Neural cell (in vitro differentiated cells): ENCODE data around the gene ARHGEF7. TPM values are rescaled to one million over a fixed set of nuclear protein-coding genes. Genes with fewer than 3 reads are reported as not detected.

Source experiments
- H2AFZ ChIP-seq: fragments of 200-600, 300-800 bp; sonication (generic), shearing (Covaris generic); 2 replicates; pipeline ENCODE4 v1.6.0; 2014; ENCODE audit warnings: low read depth, mild to moderate bottlenecking, antibody characterized with exemption, low read length, moderate library complexity
- H3F3A ChIP-seq: fragments of 200-600 bp; shearing (Covaris generic); 2 replicates; pipeline ENCODE4 v1.6.1; 2016; ENCODE audit warnings: mild to moderate bottlenecking, moderate library complexity, mixed read lengths, antibody characterized with exemption, low read length; ENCODE audit not compliant: insufficient read depth, poor library complexity, severe bottlenecking
- H3K27ac ChIP-seq: fragments of 200-600, 300-800 bp; sonication (generic), shearing (Covaris generic); 2 replicates; pipeline ENCODE4 v1.5.1; 2014; ENCODE audit warnings: mild to moderate bottlenecking, low read length, moderate library complexity
- H3K27me3 ChIP-seq: fragments of 300-800, 200-600 bp; sonication (generic), shearing (Covaris generic); 2 replicates; pipeline ENCODE4 v1.6.0; 2014; ENCODE audit warnings: mild to moderate bottlenecking, low read depth, low read length, moderate library complexity; ENCODE audit not compliant: insufficient read depth
- H3K36me3 ChIP-seq: fragments of 300-800, 200-600 bp; sonication (generic), shearing (Covaris generic); 2 replicates; pipeline ENCODE4 v1.5.1; 2014; ENCODE audit warnings: mild to moderate bottlenecking, antibody characterized with exemption, low read length, moderate library complexity; ENCODE audit not compliant: insufficient read depth
- H3K4me2 ChIP-seq: fragments of 300-800, 200-600 bp; sonication (generic), shearing (Covaris generic); 2 replicates; pipeline ENCODE4 v1.6.0; 2014; ENCODE audit warnings: mild to moderate bottlenecking, low read length
- H3K4me3 ChIP-seq: fragments of 300-800, 200-600 bp; sonication (generic), shearing (Covaris generic); 2 replicates; pipeline ENCODE4 v1.5.1; 2014; ENCODE audit warnings: mild to moderate bottlenecking, low read length, moderate library complexity
- H3K79me2 ChIP-seq: fragments of 200-600 bp; shearing (Covaris generic); replicated peaks from 2 replicates; pipeline ENCODE4 v1.6.0; 2014; ENCODE audit warnings: mild to moderate bottlenecking, low read length, moderate library complexity; ENCODE audit not compliant: insufficient read depth
- H3K9ac ChIP-seq: fragments of 300-800, 200-600 bp; sonication (generic), shearing (Covaris generic); 2 replicates; pipeline ENCODE4 v1.6.1; 2016; ENCODE audit warnings: mild to moderate bottlenecking, low read length, mixed read lengths
- H3K9me2 ChIP-seq: fragments of 200-600 bp; shearing (Covaris generic); 2 replicates; pipeline ENCODE4 v1.6.1; 2016; ENCODE audit warnings: mild to moderate bottlenecking, low read length, mixed read lengths; ENCODE audit not compliant: insufficient read depth
- H3K9me3 ChIP-seq: fragments of 200-600, 300-800 bp; sonication (generic), shearing (Covaris generic); 2 replicates; pipeline ENCODE4 v1.6.1; 2016; ENCODE audit warnings: mild to moderate bottlenecking, mixed run types, low read length, moderate library complexity, mixed read lengths
- H4K20me1 ChIP-seq: fragments of 200-600 bp; shearing (Covaris generic); 2 replicates; pipeline ENCODE4 v1.6.1; 2016; ENCODE audit warnings: mild to moderate bottlenecking, mixed run types; ENCODE audit not compliant: insufficient read depth
- EP300 ChIP-seq: fragments of 450-650 bp; conservative IDR thresholded peaks from 2 replicates; pipeline ENCODE4 v1.6.1; 2014; ENCODE audit warnings: antibody characterized with exemption, mild to moderate bottlenecking, moderate library complexity; ENCODE audit not compliant: poor library complexity, severe bottlenecking
- EZH2 ChIP-seq: fragments of 200-600, 300-800 bp; shearing (Covaris generic), sonication (generic); IDR thresholded peaks from 2 replicates; pipeline ENCODE4 v1.6.1; 2014; ENCODE audit warnings: antibody characterized with exemption, low read length, borderline replicate concordance, mild to moderate bottlenecking; ENCODE audit not compliant: insufficient read depth, poor library complexity, severe bottlenecking
- MXI1 ChIP-seq: fragments of 450-650 bp; conservative IDR thresholded peaks from 2 replicates; pipeline ENCODE4 v1.6.1; 2014; ENCODE audit warnings: antibody characterized with exemption, mild to moderate bottlenecking; ENCODE audit not compliant: poor library complexity, severe bottlenecking
- POLR2AphosphoS5 ChIP-seq: IDR thresholded peaks from 2 replicates; pipeline ENCODE4 v1.6.1; 2012
- RAD21 ChIP-seq: fragments of 450-650 bp; conservative IDR thresholded peaks from 2 replicates; pipeline ENCODE4 v1.6.1; 2014; ENCODE audit warnings: antibody characterized with exemption, mild to moderate bottlenecking, moderate library complexity
- SMC3 ChIP-seq: fragments of 450-650 bp; conservative IDR thresholded peaks from 2 replicates; pipeline ENCODE4 v1.6.1; 2014; ENCODE audit warnings: antibody characterized with exemption, mild to moderate bottlenecking, moderate library complexity; ENCODE audit not compliant: poor library complexity
- TAF1 ChIP-seq: IDR thresholded peaks from 2 replicates; pipeline ENCODE4 v1.6.1; 2012; ENCODE audit warnings: low read depth
- polyA plus RNA-seq: library from polyadenylated mRNA; depleted of rRNA; stranded (reverse); fragments of >200 nt; gene quantifications from 2 replicates; pipeline ENCODE4 v1.2.3, GENCODE V29; 2014
- TF ChIP-seq, protein P1 (sequence below): IDR thresholded peaks from 2 replicates; pipeline ENCODE4 v1.6.1; 2012; ENCODE audit warnings: borderline replicate concordance
- TF ChIP-seq, protein P2 (sequence below): fragments of 450-650 bp; IDR thresholded peaks from 2 replicates; pipeline ENCODE4 v1.5.1; 2014; ENCODE audit warnings: antibody characterized with exemption, mild to moderate bottlenecking, moderate library complexity; ENCODE audit not compliant: poor library complexity, severe bottlenecking

The ARHGEF7 gene
- polyA plus RNA-seq, 1 donor from 2014 or later: 155 TPM

DNA sequence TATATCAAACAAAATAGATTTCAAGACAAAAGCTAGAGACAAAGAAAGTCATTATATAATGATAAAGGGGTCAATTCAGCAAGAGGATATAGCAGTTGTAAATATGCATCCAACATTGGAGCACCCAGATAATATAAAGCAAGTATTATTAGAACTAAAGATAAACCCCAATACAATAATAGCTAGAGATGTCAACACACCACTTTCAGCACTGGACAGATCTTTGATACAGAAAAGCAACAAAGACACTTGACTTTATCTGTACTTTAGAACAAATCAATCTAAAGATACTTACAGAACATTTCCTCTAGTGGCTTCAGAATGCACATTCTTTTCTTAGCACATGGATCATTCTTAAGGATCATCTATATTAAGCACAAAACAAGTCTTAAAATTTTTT, 146.2 kb downstream of the ARHGEF7 start:
- Histone ChIP-seq H3F3A (no peaks in the 10 kb centered on the region), H3K9ac (no peak overlapping the region), H3K27me3 (no peaks in the 10 kb centered on the region), H3K36me3 (peaks cover 21% of the 10 kb centered on the region), H3K9me2 (no peaks in the 10 kb centered on the region), H3K27ac (no peak overlapping the region), H3K4me3 (no peak overlapping the region), H3K4me2 (no peak overlapping the region), H3K79me2 (peaks cover 4% of the 10 kb centered on the region), H4K20me1 (no peaks in the 10 kb centered on the region), H3K9me3 (peaks cover 6% of the 10 kb centered on the region), H2AFZ (no peak overlapping the region)
- TF ChIP-seq POLR2AphosphoS5: no peak
- no peak for TF ChIP-seq EP300
- TF ChIP-seq, protein P1, sequence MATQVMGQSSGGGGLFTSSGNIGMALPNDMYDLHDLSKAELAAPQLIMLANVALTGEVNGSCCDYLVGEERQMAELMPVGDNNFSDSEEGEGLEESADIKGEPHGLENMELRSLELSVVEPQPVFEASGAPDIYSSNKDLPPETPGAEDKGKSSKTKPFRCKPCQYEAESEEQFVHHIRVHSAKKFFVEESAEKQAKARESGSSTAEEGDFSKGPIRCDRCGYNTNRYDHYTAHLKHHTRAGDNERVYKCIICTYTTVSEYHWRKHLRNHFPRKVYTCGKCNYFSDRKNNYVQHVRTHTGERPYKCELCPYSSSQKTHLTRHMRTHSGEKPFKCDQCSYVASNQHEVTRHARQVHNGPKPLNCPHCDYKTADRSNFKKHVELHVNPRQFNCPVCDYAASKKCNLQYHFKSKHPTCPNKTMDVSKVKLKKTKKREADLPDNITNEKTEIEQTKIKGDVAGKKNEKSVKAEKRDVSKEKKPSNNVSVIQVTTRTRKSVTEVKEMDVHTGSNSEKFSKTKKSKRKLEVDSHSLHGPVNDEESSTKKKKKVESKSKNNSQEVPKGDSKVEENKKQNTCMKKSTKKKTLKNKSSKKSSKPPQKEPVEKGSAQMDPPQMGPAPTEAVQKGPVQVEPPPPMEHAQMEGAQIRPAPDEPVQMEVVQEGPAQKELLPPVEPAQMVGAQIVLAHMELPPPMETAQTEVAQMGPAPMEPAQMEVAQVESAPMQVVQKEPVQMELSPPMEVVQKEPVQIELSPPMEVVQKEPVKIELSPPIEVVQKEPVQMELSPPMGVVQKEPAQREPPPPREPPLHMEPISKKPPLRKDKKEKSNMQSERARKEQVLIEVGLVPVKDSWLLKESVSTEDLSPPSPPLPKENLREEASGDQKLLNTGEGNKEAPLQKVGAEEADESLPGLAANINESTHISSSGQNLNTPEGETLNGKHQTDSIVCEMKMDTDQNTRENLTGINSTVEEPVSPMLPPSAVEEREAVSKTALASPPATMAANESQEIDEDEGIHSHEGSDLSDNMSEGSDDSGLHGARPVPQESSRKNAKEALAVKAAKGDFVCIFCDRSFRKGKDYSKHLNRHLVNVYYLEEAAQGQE: no peak
- TF ChIP-seq, protein P2, sequence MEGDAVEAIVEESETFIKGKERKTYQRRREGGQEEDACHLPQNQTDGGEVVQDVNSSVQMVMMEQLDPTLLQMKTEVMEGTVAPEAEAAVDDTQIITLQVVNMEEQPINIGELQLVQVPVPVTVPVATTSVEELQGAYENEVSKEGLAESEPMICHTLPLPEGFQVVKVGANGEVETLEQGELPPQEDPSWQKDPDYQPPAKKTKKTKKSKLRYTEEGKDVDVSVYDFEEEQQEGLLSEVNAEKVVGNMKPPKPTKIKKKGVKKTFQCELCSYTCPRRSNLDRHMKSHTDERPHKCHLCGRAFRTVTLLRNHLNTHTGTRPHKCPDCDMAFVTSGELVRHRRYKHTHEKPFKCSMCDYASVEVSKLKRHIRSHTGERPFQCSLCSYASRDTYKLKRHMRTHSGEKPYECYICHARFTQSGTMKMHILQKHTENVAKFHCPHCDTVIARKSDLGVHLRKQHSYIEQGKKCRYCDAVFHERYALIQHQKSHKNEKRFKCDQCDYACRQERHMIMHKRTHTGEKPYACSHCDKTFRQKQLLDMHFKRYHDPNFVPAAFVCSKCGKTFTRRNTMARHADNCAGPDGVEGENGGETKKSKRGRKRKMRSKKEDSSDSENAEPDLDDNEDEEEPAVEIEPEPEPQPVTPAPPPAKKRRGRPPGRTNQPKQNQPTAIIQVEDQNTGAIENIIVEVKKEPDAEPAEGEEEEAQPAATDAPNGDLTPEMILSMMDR: no peak
- TF ChIP-seq EZH2: no peak
- no peak for TF ChIP-seq RAD21
- TF ChIP-seq MXI1: no peak
- TF ChIP-seq TAF1: no peak
- no peak for TF ChIP-seq SMC3

DNA sequence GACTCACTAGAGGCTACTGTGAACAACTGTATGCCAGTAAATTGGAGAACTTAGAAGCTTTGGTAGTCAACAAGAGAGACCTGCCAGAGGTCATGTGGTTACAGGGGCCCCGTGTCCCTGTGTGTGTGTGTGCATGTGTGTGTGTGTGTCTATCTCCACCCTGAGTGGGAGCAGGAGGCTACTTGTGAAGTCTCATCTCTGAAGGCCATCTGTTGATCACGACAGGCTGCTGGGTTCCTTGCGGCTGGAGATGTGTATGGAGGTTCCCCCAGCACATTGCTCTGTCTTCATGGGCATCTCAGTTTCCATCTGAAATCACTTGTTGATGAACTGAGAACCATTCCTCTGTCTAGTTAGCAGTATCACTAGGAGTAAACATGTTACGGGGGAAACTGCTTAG, 147.2 kb downstream of the ARHGEF7 start:
- Histone ChIP-seq H2AFZ (no peak overlapping the region), H3K79me2 (no peaks in the 10 kb centered on the region), H3K9me2 (no peaks in the 10 kb centered on the region), H3K27ac (no peak overlapping the region), H3K36me3 (peaks cover 21% of the 10 kb centered on the region), H3K27me3 (no peaks in the 10 kb centered on the region), H4K20me1 (no peaks in the 10 kb centered on the region), H3K4me3 (no peak overlapping the region), H3F3A (no peaks in the 10 kb centered on the region), H3K4me2 (no peak overlapping the region), H3K9ac (no peak overlapping the region), H3K9me3 (peaks cover 6% of the 10 kb centered on the region)
- TF ChIP-seq EP300: no peak
- TF ChIP-seq, protein P2: no peak
- no peak for TF ChIP-seq SMC3
- no peak for TF ChIP-seq MXI1
- TF ChIP-seq EZH2: no peak
- TF ChIP-seq RAD21: no peak
- TF ChIP-seq, protein P1: no peak
- TF ChIP-seq POLR2AphosphoS5: no peak
